DMS153 (cell line): Measurements from ENCODE around the gene INO80D.
"Not testable (repeated sequence)": the region's sequence is repeated elsewhere in the genome, so short reads cannot be mapped to it uniquely, and the experiment has no call there.

Experiments used
- DNase-seq: peaks from one replicate; lab custom pipeline; 2025; lab: John Stamatoyannopoulos, UW

The INO80D gene

DNA sequence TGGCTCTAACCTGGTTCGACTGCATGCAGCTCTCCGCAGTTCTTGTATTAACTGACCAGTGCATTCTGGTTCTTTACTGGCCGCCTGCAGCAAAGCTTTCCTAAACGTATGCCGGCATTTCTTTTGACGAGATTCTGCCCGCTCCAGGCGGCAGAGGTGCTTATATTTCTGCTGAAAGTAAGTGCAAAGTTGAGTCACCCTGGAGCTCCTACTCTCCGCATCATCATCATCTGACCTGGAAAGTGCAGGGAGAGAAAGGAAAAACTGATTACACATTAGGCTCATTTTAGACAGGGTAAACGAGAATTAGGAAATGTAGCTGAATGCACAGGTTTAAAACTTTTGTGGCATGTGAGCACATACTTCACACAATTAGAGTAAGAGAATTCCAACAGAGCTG, 57.9 kb downstream of the INO80D start:
- no peak for DNase-seq

DNA sequence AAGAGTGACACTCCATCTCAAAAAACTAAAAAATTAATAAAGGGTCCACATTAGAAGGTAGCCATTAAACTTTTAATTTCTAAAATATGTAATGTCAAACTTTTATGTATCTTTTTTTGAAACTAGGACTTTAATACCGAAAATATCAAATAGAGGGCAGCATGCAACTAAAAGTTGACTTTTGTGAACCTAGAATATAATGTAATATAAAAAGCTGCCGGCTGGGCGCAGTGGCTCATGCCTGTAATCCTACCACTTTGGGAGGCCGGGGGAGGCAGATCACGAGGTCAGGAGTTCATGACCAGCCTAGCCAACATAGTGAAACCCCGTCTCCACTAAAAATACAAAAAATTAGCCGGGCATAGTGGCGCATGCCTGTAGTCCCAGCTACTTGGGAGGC, 62.8 kb downstream of the INO80D start:
- DNase-seq = no peak

GRCh38 chr2:206020171-206020570, 65.8 kb downstream of the INO80D start:
- no peak for DNase-seq

DNA sequence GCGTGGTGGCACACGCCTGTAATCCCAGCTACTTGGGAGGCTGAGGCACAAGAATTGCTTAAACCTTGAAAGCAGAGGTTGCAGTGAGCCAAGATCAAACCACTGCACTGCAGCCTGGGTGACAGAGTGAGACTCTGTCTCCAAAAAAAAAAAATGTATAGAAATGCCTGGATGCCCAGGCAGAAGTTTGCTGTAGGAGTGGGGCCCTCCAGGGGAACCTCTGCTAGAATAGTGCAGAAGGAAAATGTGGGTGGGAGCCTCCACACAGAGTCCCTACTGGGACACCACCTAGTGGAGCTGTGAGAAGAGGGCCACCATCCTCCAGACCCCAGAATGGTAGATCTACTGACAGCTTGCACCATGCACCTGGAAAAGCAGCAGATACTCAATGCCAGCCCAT, 70.2 kb downstream of the INO80D start:
- not testable (repeated sequence) for DNase-seq

DNA sequence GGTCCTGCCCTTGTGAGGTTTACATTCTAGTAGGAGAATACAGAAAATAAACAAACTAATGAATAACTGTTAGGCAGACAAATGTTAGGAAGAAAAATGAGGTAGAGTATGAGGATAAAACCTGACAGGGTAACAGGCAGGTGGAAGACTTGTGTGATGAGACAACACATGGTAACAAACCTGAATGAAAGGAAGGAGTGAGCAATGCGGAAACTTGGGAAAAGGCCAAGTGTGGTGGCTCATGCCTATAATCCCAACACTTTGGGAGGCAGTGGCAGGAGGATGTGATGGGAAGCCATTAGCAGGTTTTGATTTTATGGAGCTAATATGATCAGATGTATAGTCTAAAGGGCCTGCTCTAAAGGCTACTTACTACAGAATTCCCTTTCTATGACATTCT, 74.2 kb downstream of the INO80D start:
- no peak for DNase-seq

DNA sequence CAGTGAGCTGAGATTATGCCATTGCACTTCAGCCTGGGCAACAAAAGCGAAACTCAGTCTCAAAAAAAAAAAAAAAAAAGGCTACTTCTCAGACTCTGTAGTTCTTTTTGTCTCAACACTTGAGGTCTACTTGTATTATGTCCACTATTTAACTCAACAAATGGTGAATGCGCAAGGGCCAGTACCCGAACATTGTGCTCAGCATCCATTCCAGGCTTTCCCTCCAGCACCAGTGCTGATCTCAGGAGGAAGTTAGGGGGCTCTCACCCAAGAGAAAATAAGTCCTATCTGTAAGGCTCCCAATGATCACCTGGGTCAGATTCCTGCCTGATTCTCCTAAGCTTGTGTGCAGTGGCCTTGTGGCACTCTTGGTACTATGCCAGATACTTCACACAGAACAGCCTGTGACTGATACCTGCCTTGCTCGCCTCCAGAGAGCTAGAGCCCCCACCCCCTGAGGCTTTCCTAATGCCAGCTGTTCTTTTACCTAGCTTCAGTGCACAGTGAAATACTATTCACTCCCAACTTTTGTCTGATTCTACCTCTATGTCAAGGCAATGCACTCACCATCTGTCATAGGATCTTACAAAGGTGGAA, 74.9 kb downstream of the INO80D start:
- no peak for DNase-seq

- DNase-seq = no peak
These were observed 81.8 kb downstream of the INO80D start for GRCh38 chr2:206004004-206004693.

- no peak for DNase-seq
These were observed 83.5 kb downstream of the INO80D start for GRCh38 chr2:206002440-206002839.

DNA sequence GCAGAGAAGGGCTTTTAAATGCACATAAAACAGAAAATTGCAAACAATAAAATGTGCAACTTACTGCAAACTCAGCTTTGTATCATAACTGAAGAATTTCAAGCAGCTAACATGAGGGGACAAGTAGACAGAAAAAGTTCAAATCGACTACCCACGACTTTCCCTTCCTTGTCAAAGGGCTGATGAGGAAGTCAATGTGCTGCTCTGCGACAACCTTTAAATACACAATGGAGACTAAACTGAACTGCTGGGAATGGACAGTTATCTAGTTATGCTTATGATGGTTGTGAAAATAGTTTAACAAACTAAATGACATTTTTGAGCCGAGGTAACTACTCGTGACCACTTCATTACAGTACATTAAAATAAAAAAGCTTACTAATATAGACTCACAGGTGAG, 84.1 kb downstream of the INO80D start:
- no peak for DNase-seq

GRCh38 chr2:206000776-206001175, 85.2 kb downstream of the INO80D start:
- DNase-seq = no peak

DNA sequence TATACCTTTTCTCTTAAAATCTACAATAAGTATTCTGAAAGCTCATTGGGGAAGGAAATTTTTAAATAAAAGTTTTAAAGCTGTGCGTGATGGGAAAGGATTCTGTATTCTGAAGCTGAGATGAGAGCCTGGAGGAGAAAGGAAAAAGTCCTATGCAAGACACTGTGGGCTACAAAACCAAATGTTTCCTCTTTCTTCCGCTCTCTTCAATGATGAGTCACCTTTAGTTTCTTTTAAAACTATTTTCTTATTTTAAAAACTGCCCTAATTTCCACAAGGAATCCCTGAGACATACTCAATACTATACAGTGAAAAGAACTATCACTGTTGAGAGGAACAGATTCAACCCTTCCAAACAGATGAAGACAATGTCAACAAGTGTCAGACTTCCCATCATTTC, 87.4 kb downstream of the INO80D start:
- no peak for DNase-seq

- DNase-seq = no peak
These were observed 89.8 kb downstream of the INO80D start for GRCh38 chr2:205996161-205996560.

DNA sequence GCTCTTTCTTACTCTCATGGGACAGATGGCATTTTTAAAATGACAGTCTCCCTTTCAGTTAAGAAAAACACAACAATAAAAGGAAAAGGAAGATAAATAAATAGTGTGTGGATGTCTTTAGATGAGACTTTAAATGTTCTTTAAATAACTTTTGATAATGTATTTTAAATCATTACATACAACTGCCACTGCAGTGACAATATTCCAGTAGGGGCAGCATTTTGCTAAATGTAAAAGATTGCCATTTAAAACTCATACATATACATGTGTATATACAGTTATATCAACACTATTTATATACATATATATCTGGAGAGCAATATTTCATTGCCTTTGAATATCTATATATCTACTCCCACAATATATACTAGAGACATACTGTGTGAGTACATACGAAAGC, 90.7 kb downstream of the INO80D start:
- no peak for DNase-seq

DNA sequence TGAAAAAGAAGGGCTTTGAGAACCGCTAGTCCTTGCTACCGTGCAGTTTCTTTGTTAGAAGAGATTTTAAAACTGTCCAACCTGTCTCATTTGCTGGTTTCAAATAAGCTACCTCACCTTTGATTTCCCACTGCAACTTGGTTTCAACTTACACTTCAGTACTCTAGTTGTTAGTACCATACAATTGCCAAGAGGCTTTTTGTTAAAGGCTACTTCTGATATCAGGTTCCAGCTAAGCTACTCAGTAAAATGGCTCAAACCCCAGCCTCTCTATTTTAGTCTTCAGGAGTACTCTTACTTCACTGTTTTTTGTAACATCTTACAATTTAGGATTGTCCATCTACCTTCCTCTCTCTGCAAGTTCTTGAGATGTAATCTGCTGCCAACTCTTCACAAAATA, 91.6 kb downstream of the INO80D start:
- peak; percentile 3 for DNase-seq

DNA sequence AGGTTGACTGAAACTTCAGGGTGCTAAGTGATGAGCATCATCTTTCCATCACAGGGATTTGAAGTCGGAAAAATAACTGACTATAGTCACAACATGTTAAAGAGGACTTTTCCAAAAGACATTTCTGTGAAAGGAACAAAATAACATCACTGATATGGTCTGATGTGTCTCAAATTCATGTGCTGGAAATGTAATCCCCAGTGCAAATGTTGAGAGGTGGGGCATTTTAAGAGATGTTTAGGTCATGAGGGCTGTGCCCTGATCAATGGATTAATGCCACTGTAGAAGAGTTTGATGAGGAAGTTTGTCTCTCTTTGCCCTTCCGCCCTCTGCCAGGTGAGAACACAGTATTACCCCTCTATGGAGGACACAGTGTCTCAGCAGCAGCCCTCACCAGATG, 95.9 kb downstream of the INO80D start:
- no peak for DNase-seq

GRCh38 chr2:205989271-205990071, 96.5 kb downstream of the INO80D start:
- no peak for DNase-seq

- DNase-seq = not testable (repeated sequence)
These were observed 97.3 kb downstream of the INO80D start for GRCh38 chr2:205988681-205989080.

DNA sequence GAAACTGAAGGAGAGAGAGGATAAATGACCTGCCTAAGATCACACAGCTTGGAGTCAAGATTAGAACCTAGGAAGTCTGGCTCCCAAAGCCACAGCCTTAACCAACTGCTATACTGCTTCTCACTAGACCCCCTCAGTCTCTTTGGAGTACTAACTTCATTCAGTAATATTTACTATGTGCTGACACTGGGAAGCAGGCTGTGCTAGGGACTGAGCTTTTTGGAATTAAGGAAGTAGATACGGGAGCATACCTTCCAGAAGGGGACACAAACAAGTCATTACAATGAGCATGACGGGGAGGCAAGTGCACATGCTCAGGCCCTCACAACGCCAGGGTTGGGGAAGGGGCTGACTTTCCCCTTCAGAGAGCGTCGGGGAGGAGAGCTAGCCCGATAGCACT, 97.7 kb downstream of the INO80D start:
- DNase-seq = no peak

- not testable (repeated sequence) for DNase-seq
These were observed 99.6 kb downstream of the INO80D start for GRCh38 chr2:205986334-205986733.

DNA sequence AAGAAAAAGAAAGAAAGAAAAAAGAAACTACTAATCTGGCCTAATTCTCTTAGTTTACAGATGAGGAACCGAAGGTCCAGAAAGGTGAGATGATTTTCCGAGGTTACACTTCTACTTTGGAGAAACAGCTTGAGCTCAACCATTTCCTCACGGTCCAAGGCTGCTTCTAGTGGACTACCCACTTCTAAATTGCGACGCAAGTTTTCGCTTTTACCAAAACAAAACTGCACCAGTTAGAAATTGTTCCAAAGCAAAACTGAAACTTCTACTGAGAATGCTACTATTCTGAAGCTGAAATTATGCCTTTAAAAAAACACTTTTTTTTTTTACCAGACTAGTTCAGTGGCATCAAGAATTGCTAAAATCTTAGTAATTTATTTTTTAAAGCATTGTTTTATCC, 101.6 kb downstream of the INO80D start:
- no peak for DNase-seq

DNA sequence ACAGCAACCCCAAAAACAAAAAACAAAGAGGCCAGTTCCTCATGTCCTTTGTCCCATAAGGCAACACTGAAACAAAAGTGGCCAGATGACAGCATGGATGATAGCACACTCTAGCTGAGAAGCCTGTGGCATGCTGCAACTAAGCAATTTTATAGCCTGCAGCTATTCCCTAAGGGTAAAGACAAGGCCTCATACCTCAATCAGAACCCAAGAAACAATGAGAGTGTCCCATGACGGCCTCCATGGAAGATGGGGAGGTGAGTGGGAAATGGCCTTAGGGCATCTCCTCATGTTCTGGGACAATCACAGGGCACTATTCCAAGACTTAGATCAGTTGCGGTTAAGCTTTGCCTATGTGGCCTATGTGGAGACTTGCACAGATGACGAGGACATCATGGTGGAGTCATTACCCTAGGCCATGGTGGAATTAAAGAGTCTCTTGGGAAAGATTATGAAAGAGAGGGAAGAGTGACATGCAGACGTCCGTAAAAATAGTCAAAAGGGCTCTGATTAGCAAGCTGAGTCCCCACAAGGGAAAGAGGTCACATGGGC, 103.1 kb downstream of the INO80D start:
- no peak for DNase-seq

GRCh38 chr2:205978728-205979127, 107.2 kb downstream of the INO80D start:
- DNase-seq = not testable (repeated sequence)

GRCh38 chr2:205977699-205978098, 108.3 kb downstream of the INO80D start:
- DNase-seq = not testable (repeated sequence)
